HG03442 (cell line): Measurements from ENCODE around the gene RPS2.
A peak's percentile ranks its signal among the peaks of the same experiment; 100 is the strongest.

Experiments used
- ATAC-seq: cut with Tn5 transposase; IDR thresholded peaks from one replicate; pipeline ENCODE4 v1.9.1; 2021; ENCODE audit warnings: mild to moderate bottlenecking, moderate library complexity; ENCODE audit not compliant: unreplicated experiment

Gene RPS2

DNA sequence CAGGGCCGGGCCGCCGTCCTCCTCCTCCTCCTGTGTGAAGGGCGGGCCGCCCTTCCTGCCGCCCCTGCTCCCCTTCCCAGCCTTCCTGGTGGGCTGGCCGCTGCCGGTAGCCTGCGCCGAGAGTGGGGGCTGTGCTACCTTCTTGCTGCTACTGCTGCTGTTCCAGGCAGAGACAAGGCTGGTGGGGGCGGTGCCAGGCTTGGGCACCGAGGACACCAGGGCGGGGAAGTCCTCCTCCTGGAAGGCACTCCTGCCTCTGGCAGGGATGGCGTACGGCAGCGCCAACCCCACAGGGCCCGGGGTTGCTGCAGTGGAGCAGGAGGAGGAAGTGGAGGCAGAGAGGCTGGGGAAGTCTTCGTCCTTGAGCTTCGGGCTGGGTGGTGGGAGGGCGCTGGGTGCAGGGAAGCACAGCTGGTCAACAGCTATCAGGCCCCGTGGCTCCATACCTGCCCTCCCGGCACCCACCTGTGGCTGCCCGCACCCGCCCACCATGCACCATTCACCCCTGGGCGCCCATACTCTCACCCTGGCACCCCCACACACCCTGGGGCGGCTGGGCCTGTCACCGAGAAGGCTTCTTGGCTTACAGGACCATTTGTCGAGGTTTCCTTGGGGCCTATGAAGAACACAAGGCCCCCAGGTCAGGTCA lies 35.4 kb upstream of the RPS2 start:
- ATAC-seq: no peak

GRCh38 chr16:1998852-1999801 lies 34.5 kb upstream of the RPS2 start:
- no peak for ATAC-seq

DNA sequence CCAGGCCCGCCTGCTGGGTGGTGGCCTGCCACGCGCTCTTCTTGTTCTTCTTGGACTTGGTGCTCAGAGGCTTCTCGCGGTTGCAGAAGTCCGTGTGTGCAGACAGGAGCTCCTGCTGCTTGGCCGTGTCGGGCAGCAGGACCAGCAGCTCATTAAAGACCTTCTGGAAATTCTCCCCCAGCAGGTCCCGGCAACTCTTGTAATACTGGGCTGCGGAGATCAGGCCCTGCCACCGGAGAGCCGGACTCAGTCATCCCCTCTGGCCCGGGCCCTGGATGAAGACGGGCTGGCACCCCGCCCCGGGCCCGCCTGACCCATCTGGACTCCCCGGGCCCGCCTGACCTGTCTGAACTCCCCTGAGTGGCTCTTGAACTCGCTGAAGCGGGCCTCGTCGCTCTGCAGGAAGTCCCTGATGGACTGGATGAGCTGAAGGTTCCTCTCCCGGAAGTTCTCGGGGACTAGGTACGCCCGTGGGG lies 33.8 kb upstream of the RPS2 start:
- no peak for ATAC-seq

- no peak for ATAC-seq
Observed at GRCh38 chr16:1997494-1998359, 33.1 kb upstream of the RPS2 start.

DNA sequence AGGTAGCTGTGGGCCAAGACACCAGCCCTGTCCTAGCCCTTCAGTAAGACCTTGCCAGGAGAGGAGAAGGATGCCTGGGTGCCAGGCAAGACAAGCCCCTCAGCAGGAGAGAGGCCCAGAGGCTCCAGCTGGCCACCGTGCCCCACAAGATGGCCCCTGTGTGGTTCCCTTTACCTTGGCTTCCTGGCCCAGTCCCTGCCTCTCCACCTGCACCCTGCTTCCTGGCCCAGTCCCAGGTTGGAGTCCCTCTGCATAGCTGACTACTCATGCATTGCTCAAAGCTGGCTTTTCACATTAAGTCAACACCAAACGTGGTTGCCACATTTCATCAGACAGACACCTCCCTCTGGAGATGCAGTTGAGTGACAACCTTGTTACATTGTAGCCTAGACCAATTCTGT lies 29.1 kb upstream of the RPS2 start:
- ATAC-seq: no peak

GRCh38 chr16:1992704-1993317 lies 28.2 kb upstream of the RPS2 start:
- no peak for ATAC-seq

- peak; percentile 43 for ATAC-seq
Observed at GRCh38 chr16:1991948-1992703, 27.5 kb upstream of the RPS2 start.

DNA sequence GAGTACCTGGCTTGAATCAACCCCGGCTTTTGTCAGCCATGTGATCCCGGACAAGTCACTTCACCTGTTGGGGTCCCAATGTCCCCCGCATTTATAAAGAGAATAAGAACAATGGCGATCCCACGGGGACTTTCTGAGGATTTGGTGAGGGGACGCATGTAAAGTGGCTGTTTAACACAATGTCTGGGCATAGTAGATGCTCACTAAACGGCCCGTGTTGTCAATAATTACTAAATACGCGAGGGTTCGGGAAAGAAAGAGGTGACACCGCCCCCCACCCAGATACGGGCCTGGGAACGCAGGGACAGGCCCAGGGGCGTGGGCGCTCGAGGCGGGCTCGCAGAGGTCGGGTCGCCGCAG lies 26.9 kb upstream of the RPS2 start:
- ATAC-seq: no peak

- peak; percentile 27 for ATAC-seq
Observed at GRCh38 chr16:1991135-1991551, 26.5 kb upstream of the RPS2 start.

GRCh38 chr16:1990351-1991134 lies 25.9 kb upstream of the RPS2 start:
- no peak for ATAC-seq

GRCh38 chr16:1990101-1990350 lies 25.4 kb upstream of the RPS2 start:
- ATAC-seq: no peak

GRCh38 chr16:1989209-1990100 lies 24.8 kb upstream of the RPS2 start, which contains the start of gene SYNGR3:
TSS of gene SYNGR3 (plus strand) at chr16:1989970. CDS start at chr16:1990103, 133 bp downstream.
- ATAC-seq: no peak

DNA sequence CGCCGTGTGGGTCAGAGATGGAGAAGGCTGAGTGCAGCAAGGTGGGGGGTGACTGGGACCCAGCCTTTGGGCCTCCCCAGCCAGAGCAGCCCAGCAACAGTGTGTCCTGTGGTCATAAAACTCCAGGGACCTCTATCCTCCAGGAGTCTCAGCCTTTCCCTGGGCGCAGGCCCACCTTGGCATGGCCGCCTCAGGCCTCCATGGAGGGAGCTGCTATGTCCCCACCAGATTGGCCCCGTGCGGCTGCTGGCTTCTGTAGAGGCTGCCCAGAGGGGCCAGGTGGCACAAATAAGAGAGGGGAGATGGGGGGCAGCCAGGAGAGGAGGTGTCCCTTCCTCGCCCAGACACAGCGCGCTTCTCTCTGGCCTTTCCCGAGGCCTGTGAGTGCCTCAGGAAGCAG lies 22.6 kb upstream of the RPS2 start:
- no peak for ATAC-seq

GRCh38 chr16:1985466-1986150 lies 21.0 kb upstream of the RPS2 start:
- ATAC-seq: no peak

DNA sequence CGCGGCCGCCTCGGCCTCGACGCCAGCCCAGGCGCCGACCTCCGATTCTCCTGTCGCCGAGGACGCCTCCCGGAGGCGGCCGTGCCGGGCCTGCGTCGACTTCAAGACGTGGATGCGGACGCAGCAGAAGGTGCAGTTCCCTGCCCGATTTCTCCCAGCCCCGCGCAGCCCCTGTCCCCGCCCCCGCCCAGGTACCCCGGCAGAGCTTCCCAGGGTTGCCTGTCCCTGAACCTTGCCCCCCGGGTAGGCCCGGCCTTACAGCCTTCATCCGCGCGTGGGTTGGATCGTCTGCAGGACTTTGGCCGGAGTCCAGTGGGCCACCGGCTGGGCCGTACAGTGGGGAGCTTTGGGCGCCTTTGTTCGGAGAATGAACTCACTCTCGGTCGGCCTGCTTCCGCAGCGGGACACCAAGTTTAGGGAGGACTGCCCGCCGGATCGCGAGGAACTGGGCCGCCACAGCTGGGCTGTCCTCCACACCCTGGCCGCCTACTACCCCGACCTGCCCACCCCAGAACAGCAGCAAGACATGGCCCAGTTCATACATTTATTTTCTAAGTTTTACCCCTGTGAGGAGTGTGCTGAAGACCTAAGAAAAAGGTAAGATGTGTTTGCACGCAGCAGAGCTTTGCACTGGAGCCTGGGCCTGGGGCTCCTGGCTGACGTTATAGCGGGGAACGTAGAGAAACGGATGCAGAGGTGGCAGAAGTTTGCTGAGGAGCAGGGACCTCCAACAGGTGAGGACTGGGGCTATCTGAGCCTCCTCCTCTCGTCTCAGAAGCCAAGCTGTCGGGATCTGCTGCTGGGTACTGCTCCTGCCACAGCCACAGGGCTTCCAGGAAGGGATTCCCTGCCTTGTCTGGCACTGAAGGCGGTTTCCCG lies 20.0 kb upstream of the RPS2 start:
- ATAC-seq: peak; percentile 15

DNA sequence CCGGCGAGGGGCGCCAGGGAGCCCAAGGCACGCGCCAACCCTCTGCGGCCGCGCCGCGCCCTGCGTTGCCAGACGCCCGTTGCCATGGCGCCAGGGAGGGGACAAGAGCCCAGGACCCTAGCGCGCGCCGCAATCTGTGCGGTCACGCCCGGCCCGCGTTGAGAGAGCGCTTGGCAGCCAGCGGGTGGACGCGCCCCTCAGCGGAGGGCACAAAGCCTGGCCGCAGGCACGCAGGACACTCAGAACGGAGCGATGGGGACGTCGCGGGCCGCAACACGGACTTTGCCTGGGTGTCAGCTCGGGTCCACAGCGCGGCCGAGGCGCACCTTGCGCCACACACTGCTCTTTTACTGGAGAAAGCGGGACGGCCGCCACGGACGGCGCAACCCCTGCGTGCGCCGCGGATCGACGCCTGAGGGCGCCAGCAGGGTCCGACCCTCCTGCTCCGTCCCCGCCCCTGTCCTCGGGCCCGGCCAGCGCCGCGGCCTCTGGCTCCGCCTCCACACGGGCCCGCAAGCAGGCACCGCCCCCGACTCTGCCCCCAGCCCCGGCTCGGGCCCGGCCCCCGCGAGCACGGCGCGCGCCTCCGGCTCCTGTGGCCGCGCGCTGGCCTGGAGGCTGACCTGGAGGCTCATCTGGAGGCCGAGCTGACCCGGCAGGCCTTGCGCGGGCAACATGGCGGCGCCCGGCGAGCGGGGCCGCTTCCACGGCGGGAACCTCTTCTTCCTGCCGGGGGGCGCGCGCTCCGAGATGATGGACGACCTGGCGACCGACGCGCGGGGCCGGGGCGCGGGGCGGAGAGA lies 19.1 kb upstream of the RPS2 start, which contains the start of gene GFER:
Gene GFER, plus strand, starts transcription at position 650 of the 803 bp plus-strand sequence. Its CDS starts 26 bp downstream, at position 676.
- ATAC-seq: peak; percentile 67
